ENCODE results near the gene PIGU.
A peak's percentile ranks its signal among the peaks of the same experiment; 100 is the strongest.

Gene PIGU

DNA sequence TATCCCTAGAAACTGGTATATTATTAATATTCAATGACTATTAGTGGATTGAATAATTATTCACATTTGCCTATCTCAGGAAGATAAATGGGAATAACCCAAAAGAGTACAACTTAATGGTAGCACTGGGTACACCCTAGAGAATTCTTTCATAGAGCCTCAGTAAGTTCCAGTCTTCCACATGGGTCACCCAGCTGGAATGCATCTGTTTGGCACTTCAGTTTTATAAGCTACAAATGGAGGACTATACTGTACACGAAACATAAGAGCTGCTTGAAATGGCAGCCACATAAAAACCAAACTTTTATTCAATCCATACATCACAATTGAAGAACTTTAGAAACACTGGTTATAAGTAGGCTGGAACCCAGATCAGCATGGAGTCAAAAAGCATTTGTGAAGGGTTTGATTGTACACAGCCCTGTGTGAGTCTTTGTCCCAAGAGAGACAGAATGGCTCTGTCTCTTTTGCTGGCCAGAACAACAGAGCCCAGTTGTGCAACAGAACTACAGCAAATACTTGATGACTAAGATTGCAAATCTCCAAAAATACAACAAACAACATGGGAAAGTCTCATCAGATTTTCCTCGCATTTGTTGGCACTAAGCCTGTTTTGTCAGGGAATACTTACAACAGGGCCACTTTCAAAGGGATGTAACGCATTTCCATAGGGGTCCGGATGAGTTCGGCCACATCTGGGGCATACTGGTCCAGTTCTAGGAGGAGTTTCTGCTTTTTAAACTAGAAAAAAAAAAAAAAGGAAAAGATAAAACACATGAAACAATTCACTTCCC is 39.5 kb downstream of the PIGU start:
- peaks cover 5% of the 10 kb centered on the region for H3K4me1 ChIP-seq (ENCODE audit: control insufficient read depth, insufficient read depth, low read depth, low read length)
- DNase-seq: peak; percentile 90
- no peaks in the 10 kb centered on the region for H3K9me3 ChIP-seq (ENCODE audit: control insufficient read depth, low read length)
- no peak overlapping the region for H4K8ac ChIP-seq (ENCODE audit: low read length)
- no peak overlapping the region for H3K23ac ChIP-seq (ENCODE audit: low read length in 2 of 2)
- no peaks in the 10 kb centered on the region for H3K79me1 ChIP-seq (replicated peaks; ENCODE audit: low read length, poor library complexity, severe bottlenecking)
- H2BK120ac ChIP-seq (ENCODE audit: low read depth, low read length): no peak overlapping the region
- no peak overlapping the region for H2AK5ac ChIP-seq (ENCODE audit: low read length, severe bottlenecking)
- H2BK5ac ChIP-seq (ENCODE audit: low read depth, low read length, poor library complexity, severe bottlenecking): no peak overlapping the region
- no peaks in the 10 kb centered on the region for H3K27me3 ChIP-seq (ENCODE audit: control insufficient read depth in 1 of 2, insufficient read depth in 1 of 2, low read length in 2 of 2)
- 73% methylated on average over 5 of the region's 5 CpGs for WGBS
- no peak overlapping the region for H3K27ac ChIP-seq (ENCODE audit: low read length, poor library complexity, severe bottlenecking)
- no peak overlapping the region for H2BK12ac ChIP-seq (ENCODE audit: low read length in 2 of 2)
- no peak overlapping the region for H4K91ac ChIP-seq (ENCODE audit: low read length)
- H3K4me2 ChIP-seq (ENCODE audit: low read length, poor library complexity, severe bottlenecking): no peak overlapping the region
- H3K14ac ChIP-seq (ENCODE audit: low read length in 2 of 2): no peak overlapping the region
- peak overlapping the region in 1 of 2 experiments; percentile 37 for H3K18ac ChIP-seq (ENCODE audit: low read depth in 1 of 2, low read length in 2 of 2)
- peak overlapping the region in 1 of 2 experiments; percentile 14 for H3K4me3 ChIP-seq (ENCODE audit: insufficient read depth in 1 of 2, low read depth in 1 of 2, low read length in 2 of 2)
- peak overlapping the region; percentile 34 for H3K9ac ChIP-seq (ENCODE audit: low read length)
- no peak overlapping the region for H3K4ac ChIP-seq (ENCODE audit: low read depth in 1 of 2, low read length in 2 of 2)
- H2AFZ ChIP-seq (ENCODE audit: low read depth, low read length): no peak overlapping the region
- peaks cover 3 to 34% of the 10 kb centered on the region in 2 experiments for H3K36me3 ChIP-seq (ENCODE audit: control insufficient read depth in 1 of 2, insufficient read depth in 2 of 2, low read depth in 1 of 2, low read length in 2 of 2)
- no peak overlapping the region for H2BK15ac ChIP-seq (ENCODE audit: low read depth, poor library complexity, severe bottlenecking)

DNA sequence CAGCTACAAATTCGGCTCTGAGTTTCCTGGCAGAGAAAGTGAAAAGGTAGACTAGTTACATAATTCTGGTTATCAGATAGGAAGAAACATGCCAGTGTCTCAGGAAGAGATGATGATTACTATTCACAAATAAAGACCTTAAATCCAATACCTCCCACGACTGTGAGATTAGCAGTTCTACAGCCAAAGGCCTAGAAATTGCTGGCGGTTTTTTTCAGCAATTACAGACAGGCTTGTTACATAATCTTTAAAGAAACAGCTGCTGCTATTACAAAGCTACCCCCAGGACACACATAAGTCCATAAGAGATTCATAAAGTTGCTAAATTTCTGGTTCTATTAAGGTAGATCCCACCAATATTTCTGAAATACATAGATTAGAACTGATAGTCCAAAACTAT is 40.2 kb downstream of the PIGU start:
- Histone ChIP-seq H3K27me3 (ENCODE audit: control insufficient read depth in 1 of 2, insufficient read depth in 1 of 2, low read length in 2 of 2) (no peaks in the 10 kb centered on the region), H3K9me3 (ENCODE audit: control insufficient read depth, low read length) (no peaks in the 10 kb centered on the region), H2AK5ac (ENCODE audit: low read length, severe bottlenecking) (no peak overlapping the region), H2BK15ac (ENCODE audit: low read depth, poor library complexity, severe bottlenecking) (no peak overlapping the region), H3K4me1 (ENCODE audit: control insufficient read depth, insufficient read depth, low read depth, low read length) (peaks cover 5% of the 10 kb centered on the region), H3K4me2 (ENCODE audit: low read length, poor library complexity, severe bottlenecking) (no peak overlapping the region), H3K79me1 (replicated peaks; ENCODE audit: low read length, poor library complexity, severe bottlenecking) (no peaks in the 10 kb centered on the region), H3K18ac (ENCODE audit: low read depth in 1 of 2, low read length in 2 of 2) (no peak overlapping the region), H3K27ac (ENCODE audit: low read length, poor library complexity, severe bottlenecking) (no peak overlapping the region), H3K4me3 (ENCODE audit: insufficient read depth in 1 of 2, low read depth in 1 of 2, low read length in 2 of 2) (no peak overlapping the region), H3K23ac (ENCODE audit: low read length in 2 of 2) (no peak overlapping the region), H4K8ac (ENCODE audit: low read length) (no peak overlapping the region), H2BK120ac (ENCODE audit: low read depth, low read length) (no peak overlapping the region), H2AFZ (ENCODE audit: low read depth, low read length) (no peak overlapping the region), H3K4ac (ENCODE audit: low read depth in 1 of 2, low read length in 2 of 2) (no peak overlapping the region), H3K9ac (ENCODE audit: low read length) (no peak overlapping the region), H4K91ac (ENCODE audit: low read length) (no peak overlapping the region), H3K36me3 (ENCODE audit: control insufficient read depth in 1 of 2, insufficient read depth in 2 of 2, low read depth in 1 of 2, low read length in 2 of 2) (peaks cover 3 to 34% of the 10 kb centered on the region in 2 experiments), H2BK12ac (ENCODE audit: low read length in 2 of 2) (no peak overlapping the region), H2BK5ac (ENCODE audit: low read depth, low read length, poor library complexity, severe bottlenecking) (no peak overlapping the region), H3K14ac (ENCODE audit: low read length in 2 of 2) (no peak overlapping the region)
- 100% methylated on average over 2 of the region's 3 CpGs for WGBS
- no peak for DNase-seq

DNA sequence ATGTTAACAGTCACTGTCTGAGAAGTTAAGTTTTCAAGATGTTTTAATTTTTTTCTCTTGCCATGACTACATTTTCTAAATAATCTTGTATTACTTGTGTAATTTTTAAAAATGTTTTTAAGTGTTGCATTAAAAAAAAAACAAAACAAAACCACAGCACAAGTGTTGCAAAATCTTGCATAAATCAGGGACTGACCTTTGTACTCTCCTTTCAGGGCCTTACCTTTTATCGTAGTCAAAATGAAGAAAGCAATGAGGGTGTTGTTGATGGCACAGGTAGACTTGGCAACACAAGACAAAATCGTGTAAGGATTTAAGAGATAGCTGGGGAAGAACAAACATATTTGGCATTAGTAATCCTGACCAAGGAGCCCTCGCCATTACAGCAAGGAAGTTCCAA is 42.5 kb downstream of the PIGU start:
- Histone ChIP-seq H4K8ac (ENCODE audit: low read length) (no peak overlapping the region), H2BK120ac (ENCODE audit: low read depth, low read length) (no peak overlapping the region), H3K4ac (ENCODE audit: low read depth in 1 of 2, low read length in 2 of 2) (no peak overlapping the region), H3K4me3 (ENCODE audit: insufficient read depth in 1 of 2, low read depth in 1 of 2, low read length in 2 of 2) (no peak overlapping the region), H3K9ac (ENCODE audit: low read length) (no peak overlapping the region), H4K91ac (ENCODE audit: low read length) (no peak overlapping the region), H2AK5ac (ENCODE audit: low read length, severe bottlenecking) (no peak overlapping the region), H2BK15ac (ENCODE audit: low read depth, poor library complexity, severe bottlenecking) (no peak overlapping the region), H2BK12ac (ENCODE audit: low read length in 2 of 2) (no peak overlapping the region), H3K4me2 (ENCODE audit: low read length, poor library complexity, severe bottlenecking) (no peak overlapping the region), H3K27ac (ENCODE audit: low read length, poor library complexity, severe bottlenecking) (no peak overlapping the region), H3K14ac (ENCODE audit: low read length in 2 of 2) (no peak overlapping the region), H3K9me3 (ENCODE audit: control insufficient read depth, low read length) (no peaks in the 10 kb centered on the region), H3K18ac (ENCODE audit: low read depth in 1 of 2, low read length in 2 of 2) (no peak overlapping the region), H2AFZ (ENCODE audit: low read depth, low read length) (no peak overlapping the region), H3K36me3 (ENCODE audit: control insufficient read depth in 1 of 2, insufficient read depth in 2 of 2, low read depth in 1 of 2, low read length in 2 of 2) (peaks cover 0 to 33% of the 10 kb centered on the region in 2 experiments), H3K23ac (ENCODE audit: low read length in 2 of 2) (no peak overlapping the region), H3K4me1 (ENCODE audit: control insufficient read depth, insufficient read depth, low read depth, low read length) (peaks cover 1% of the 10 kb centered on the region), H3K79me1 (replicated peaks; ENCODE audit: low read length, poor library complexity, severe bottlenecking) (peaks cover 2% of the 10 kb centered on the region), H2BK5ac (ENCODE audit: low read depth, low read length, poor library complexity, severe bottlenecking) (no peak overlapping the region), H3K27me3 (ENCODE audit: control insufficient read depth in 1 of 2, insufficient read depth in 1 of 2, low read length in 2 of 2) (no peaks in the 10 kb centered on the region)
- 99% methylated on average over 3 of the region's 3 CpGs for WGBS
- DNase-seq: no peak

GRCh38 chr20:34632870-34633452 is 43.9 kb downstream of the PIGU start:
- no peak overlapping the region for H3K9ac ChIP-seq (ENCODE audit: low read length)
- H3K27ac ChIP-seq (ENCODE audit: low read length, poor library complexity, severe bottlenecking): no peak overlapping the region
- peaks cover 2% of the 10 kb centered on the region for H3K79me1 ChIP-seq (replicated peaks; ENCODE audit: low read length, poor library complexity, severe bottlenecking)
- no peaks in the 10 kb centered on the region for H3K9me3 ChIP-seq (ENCODE audit: control insufficient read depth, low read length)
- H3K4me3 ChIP-seq (ENCODE audit: insufficient read depth in 1 of 2, low read depth in 1 of 2, low read length in 2 of 2): no peak overlapping the region
- H3K4me2 ChIP-seq (ENCODE audit: low read length, poor library complexity, severe bottlenecking): no peak overlapping the region
- H2BK12ac ChIP-seq (ENCODE audit: low read length in 2 of 2): no peak overlapping the region
- no peak overlapping the region for H2AK5ac ChIP-seq (ENCODE audit: low read length, severe bottlenecking)
- H2BK120ac ChIP-seq (ENCODE audit: low read depth, low read length): no peak overlapping the region
- H3K18ac ChIP-seq (ENCODE audit: low read depth in 1 of 2, low read length in 2 of 2): no peak overlapping the region
- H3K23ac ChIP-seq (ENCODE audit: low read length in 2 of 2): no peak overlapping the region
- 100% methylated on average over 2 of the region's 3 CpGs for WGBS
- H2BK15ac ChIP-seq (ENCODE audit: low read depth, poor library complexity, severe bottlenecking): no peak overlapping the region
- no peak overlapping the region for H4K91ac ChIP-seq (ENCODE audit: low read length)
- H2BK5ac ChIP-seq (ENCODE audit: low read depth, low read length, poor library complexity, severe bottlenecking): no peak overlapping the region
- H3K27me3 ChIP-seq (ENCODE audit: control insufficient read depth in 1 of 2, insufficient read depth in 1 of 2, low read length in 2 of 2): no peaks in the 10 kb centered on the region
- peak overlapping the region; percentile 14 for H2AFZ ChIP-seq (ENCODE audit: low read depth, low read length)
- H3K4ac ChIP-seq (ENCODE audit: low read depth in 1 of 2, low read length in 2 of 2): no peak overlapping the region
- no peak for DNase-seq
- H4K8ac ChIP-seq (ENCODE audit: low read length): no peak overlapping the region
- H3K36me3 ChIP-seq (ENCODE audit: control insufficient read depth in 1 of 2, insufficient read depth in 2 of 2, low read depth in 1 of 2, low read length in 2 of 2): peaks cover 0 to 33% of the 10 kb centered on the region in 2 experiments
- H3K14ac ChIP-seq (ENCODE audit: low read length in 2 of 2): no peak overlapping the region
- peaks cover 1% of the 10 kb centered on the region for H3K4me1 ChIP-seq (ENCODE audit: control insufficient read depth, insufficient read depth, low read depth, low read length)
